Measurements from ENCODE around the gene IDH3A. TPM values are rescaled to one million over a fixed set of nuclear protein-coding genes. Genes with fewer than 3 reads are reported as not detected.

IDH3A gene
- total RNA-seq, 4 donors from 2014 or later = 55.1 to 155 (median 83.3) TPM

DNA sequence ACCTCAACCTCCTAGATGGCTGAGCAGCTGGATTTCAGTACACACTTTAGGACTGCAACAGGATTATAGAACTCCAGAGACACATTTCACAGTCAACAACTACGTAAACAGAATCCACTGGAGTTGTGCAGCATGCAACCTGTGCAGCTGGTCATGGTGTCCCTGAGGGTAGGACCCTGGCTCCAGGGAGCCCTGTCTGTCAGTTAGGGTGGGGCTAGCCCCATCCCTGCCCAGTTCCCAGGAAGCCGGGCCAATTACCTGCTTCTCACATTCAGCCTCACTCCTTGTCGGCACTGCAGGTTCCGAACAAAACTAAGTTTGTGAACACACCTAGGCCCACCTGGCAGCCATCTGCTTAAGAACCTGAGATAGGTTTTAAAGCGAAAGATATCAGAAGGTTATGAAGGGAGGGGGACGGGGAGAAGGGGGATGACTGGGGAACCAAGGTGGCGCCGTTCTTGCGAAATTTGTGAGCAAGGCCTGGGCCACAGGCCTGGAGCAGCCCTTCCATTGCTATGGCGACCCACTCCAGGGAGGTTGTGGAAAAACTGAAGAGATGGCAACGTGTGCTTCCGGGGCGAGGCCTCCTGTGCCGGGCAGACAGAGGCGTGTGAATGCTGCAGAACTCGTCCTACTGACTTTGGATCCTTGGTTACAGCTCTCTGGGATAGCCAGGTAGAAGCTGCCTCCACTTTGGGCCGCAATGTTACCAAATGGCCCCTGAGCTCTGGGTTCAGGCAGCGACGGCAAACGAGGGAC, 59.9 kb downstream of the IDH3A start:
- Histone ChIP-seq H3K27me3 (no peaks in the 10 kb centered on the region), H3K9me3 (no peaks in the 10 kb centered on the region), H3K36me3 (no peaks in the 10 kb centered on the region), H3K27ac (peak overlapping the region in 1 of 3 donors; percentile 56), H3K4me1 (peaks cover 12 to 26% of the 10 kb centered on the region in 2 donors), H3K4me3 (replicated peaks in 1 of 3) (no peak overlapping the region)
- intact Hi-C loops (cut with DNase I) = no loop called here
- WGBS, 2 donors = 86 to 88% methylated on average over 20 of the region's 20 CpGs
- DNase-seq = no peak
- TF ChIP-seq, protein P1, sequence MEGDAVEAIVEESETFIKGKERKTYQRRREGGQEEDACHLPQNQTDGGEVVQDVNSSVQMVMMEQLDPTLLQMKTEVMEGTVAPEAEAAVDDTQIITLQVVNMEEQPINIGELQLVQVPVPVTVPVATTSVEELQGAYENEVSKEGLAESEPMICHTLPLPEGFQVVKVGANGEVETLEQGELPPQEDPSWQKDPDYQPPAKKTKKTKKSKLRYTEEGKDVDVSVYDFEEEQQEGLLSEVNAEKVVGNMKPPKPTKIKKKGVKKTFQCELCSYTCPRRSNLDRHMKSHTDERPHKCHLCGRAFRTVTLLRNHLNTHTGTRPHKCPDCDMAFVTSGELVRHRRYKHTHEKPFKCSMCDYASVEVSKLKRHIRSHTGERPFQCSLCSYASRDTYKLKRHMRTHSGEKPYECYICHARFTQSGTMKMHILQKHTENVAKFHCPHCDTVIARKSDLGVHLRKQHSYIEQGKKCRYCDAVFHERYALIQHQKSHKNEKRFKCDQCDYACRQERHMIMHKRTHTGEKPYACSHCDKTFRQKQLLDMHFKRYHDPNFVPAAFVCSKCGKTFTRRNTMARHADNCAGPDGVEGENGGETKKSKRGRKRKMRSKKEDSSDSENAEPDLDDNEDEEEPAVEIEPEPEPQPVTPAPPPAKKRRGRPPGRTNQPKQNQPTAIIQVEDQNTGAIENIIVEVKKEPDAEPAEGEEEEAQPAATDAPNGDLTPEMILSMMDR (IDR thresholded peaks at IDR 0.05) = no peak
- no peak for TF ChIP-seq POLR2A (IDR thresholded peaks at IDR 0.05)

DNA sequence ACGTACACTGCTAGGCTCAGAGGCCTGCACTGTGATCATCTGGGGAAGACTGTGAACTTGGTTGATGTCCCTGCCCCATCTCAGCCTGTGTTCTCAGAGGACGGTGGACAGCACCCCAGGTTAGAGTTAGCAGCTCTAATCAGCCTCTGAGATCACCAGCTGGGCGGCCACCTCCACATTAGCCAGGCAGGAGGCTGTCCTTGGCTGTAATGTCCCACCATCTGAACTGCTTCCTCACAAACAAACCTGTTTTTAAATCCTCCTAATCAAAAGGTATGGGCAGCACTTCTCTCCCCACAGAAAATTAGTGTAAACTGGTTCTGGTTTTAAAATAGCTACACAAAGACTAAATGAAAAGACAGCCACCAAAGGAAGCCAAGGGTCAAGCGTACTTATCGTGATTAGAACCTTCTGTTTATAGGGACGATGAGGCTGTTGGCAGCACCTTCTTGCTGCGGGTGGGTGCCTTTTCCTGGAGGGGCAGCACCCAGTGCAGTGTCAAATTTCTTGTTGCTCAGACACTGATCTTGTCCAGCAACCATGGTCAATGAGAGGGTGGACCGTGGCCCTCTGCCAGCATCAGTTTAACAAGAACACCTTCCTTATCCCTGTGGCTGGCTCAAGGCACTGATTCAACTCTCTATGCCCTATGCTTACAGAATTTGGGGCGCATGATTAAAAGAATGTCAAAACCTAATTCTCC, 60.6 kb downstream of the IDH3A start:
- Histone ChIP-seq H3K9me3 (no peaks in the 10 kb centered on the region), H3K36me3 (no peaks in the 10 kb centered on the region), H3K4me1 (peaks cover 12 to 24% of the 10 kb centered on the region in 2 donors), H3K27ac (peak overlapping the region in 2 of 3 donors; percentile 33 to 56), H3K4me3 (replicated peaks in 1 of 3) (no peak overlapping the region), H3K27me3 (no peaks in the 10 kb centered on the region)
- intact Hi-C loops (cut with DNase I) = no loop called here
- DNase-seq = peak; percentile 94
- 41 to 43% methylated on average over 9 of the region's 9 CpGs for WGBS, 2 donors
- TF ChIP-seq, protein P1 (IDR thresholded peaks at IDR 0.05) = peak in 1 of 6 experiments; percentile 11
- no peak for TF ChIP-seq POLR2A (IDR thresholded peaks at IDR 0.05)

DNA sequence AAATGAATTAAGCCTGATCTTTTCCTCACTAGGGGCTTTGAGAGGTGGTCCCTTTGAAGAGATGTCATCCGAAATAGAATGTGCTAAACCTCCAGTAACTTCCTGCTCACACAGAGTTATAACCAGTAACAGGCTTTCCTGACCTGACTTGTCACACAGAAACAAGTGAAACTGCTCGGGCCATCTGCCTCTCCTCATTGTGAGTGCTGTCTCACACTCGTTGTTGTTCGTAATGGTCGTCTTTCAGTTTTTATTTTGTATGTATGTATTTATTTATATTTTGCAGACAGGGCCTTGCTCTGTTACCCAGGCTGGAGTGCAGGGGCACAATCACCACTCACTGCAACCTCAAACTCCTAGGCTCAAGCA, 61.2 kb downstream of the IDH3A start:
- Histone ChIP-seq H3K4me1 (peaks cover 12 to 22% of the 10 kb centered on the region in 2 donors), H3K36me3 (no peaks in the 10 kb centered on the region), H3K9me3 (no peaks in the 10 kb centered on the region), H3K4me3 (replicated peaks in 1 of 3) (no peak overlapping the region), H3K27me3 (no peaks in the 10 kb centered on the region), H3K27ac (peak overlapping the region in 1 of 3 donors; percentile 30)
- TF ChIP-seq, protein P1 (IDR thresholded peaks at IDR 0.05) = no peak
- no peak for TF ChIP-seq POLR2A (IDR thresholded peaks at IDR 0.05)
- intact Hi-C loops (cut with DNase I) = no loop called here
- WGBS, 2 donors = 43 to 54% methylated on average over 5 of the region's 5 CpGs
- DNase-seq = no peak

DNA sequence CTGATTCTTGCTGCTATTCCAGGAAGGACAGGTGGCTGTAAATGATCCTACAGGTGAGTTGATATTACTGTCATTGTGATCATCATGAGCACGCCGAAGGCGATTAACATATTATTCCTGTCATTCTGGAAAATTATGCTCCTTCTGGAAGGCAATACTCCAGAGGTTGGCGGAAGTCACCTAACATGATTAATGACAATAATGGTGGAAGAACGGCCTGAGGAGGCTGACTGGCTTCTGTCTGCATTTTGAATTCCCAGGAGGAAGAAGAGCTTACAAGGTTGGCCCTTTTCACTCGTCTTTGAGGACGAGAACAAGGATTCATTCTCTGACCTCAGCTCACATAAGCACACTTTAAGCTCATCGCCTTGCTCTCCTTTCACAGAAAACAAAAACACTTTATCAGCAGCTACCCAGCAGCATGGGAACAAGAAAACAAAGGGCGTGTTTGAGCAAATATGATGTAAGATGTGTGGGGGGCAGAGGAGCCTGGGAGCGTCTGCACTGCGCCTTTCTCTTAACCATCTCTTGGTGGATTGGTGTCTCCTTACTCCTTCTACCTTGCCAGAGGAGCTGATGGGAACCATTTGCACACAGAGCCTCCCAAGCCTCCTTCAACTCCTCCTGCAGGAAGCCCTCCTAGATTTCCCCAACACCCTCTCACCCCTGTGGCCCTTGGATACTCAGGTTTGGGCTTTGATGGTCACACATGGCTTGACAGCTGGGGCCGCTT, 62.2 kb downstream of the IDH3A start:
- DNase-seq = no peak
- Histone ChIP-seq H3K4me1 (peaks cover 12 to 28% of the 10 kb centered on the region in 2 donors), H3K36me3 (no peaks in the 10 kb centered on the region), H3K9me3 (no peaks in the 10 kb centered on the region), H3K27ac (no peak overlapping the region), H3K27me3 (no peaks in the 10 kb centered on the region), H3K4me3 (replicated peaks in 1 of 3) (no peak overlapping the region)
- no peak for TF ChIP-seq POLR2A (IDR thresholded peaks at IDR 0.05)
- TF ChIP-seq, protein P1 (IDR thresholded peaks at IDR 0.05) = no peak
- intact Hi-C loops (cut with DNase I) = no loop called here
- 77 to 84% methylated on average over 12 of the region's 12 CpGs for WGBS, 2 donors

All from thyroid gland (tissue), 4 donors.